H1 (cell line): ENCODE measurements around the gene C18orf63. TPM values are rescaled to one million over a fixed set of nuclear protein-coding genes. Genes with fewer than 3 reads are reported as not detected.

Experiments
- CTCF ChIA-PET: fragments of 300-600 bp; sonication (Branson Sonifier 250); formaldehyde crosslinking; loops from one replicate; lab custom pipeline; 2021; ENCODE audit not compliant: partially characterized antibody; lab: Charles Lee
- POLR2A ChIA-PET: fragments of 300-600 bp; sonication (Branson Sonifier 250); formaldehyde crosslinking; loops from one replicate; lab custom pipeline; 2021; ENCODE audit warnings: inconsistent platforms; ENCODE audit not compliant: partially characterized antibody; lab: Charles Lee
- DNase-seq, 2 experiments: peaks; one replicate each; pipeline versions ENCODE4 v3.0.0 to v3.0.0-alpha.2; 2010 to 2022; ENCODE audit warnings: low spot score in 2 of 2, low read depth in 1 of 2, mixed read lengths in 1 of 2
- FAIRE-seq: peaks from 2 replicates; lab custom pipeline; 2011; peaks lifted over from hg19 to GRCh38; lab: Jason Lieb, UNC
- H2AFZ ChIP-seq: 2 replicates; pipeline ENCODE4 v1.8.1; 2012; ENCODE audit warnings: low read length, inconsistent platforms
- H2AK5ac ChIP-seq: 2 replicates; pipeline ENCODE4 v1.6.1; 2013; ENCODE audit warnings: low read depth, low read length
- H2BK120ac ChIP-seq: replicated peaks from 2 replicates; pipeline ENCODE3; 2013; ENCODE audit warnings: low read depth, low read length, inconsistent platforms
- H2BK12ac ChIP-seq: 2 replicates; pipeline ENCODE4 v1.6.1; 2013; ENCODE audit warnings: low read depth, low read length
- H2BK15ac ChIP-seq: 2 replicates; pipeline ENCODE4 v1.6.1; 2013; ENCODE audit warnings: low read length
- H2BK20ac ChIP-seq: 2 replicates; pipeline ENCODE4 v1.6.1; 2013; ENCODE audit warnings: low read length
- H2BK5ac ChIP-seq: 2 replicates; pipeline ENCODE4 v1.6.1; 2013; ENCODE audit warnings: low read depth, low read length
- H3K14ac ChIP-seq: 2 replicates; pipeline ENCODE4 v1.6.1; 2013; ENCODE audit warnings: inconsistent platforms; ENCODE audit not compliant: insufficient read length
- H3K18ac ChIP-seq: 2 replicates; pipeline ENCODE4 v1.6.1; 2013; ENCODE audit warnings: low read length; ENCODE audit errors: extremely low read depth
- H3K23ac ChIP-seq: 2 replicates; pipeline ENCODE4 v1.6.1; 2013; ENCODE audit warnings: inconsistent platforms; ENCODE audit not compliant: insufficient read length
- H3K23me2 ChIP-seq: 2 replicates; pipeline ENCODE4 v1.6.1; 2013; ENCODE audit warnings: low read depth, low read length
- H3K27ac ChIP-seq: 2 replicates; pipeline ENCODE4 v1.6.1; 2011; ENCODE audit warnings: low read depth, low read length, inconsistent platforms
- H3K27me3 ChIP-seq, 4 experiments: replicated peaks in 1 of 4; 1 replicate in 1 of 4; 2 replicates in 3 of 4; pipeline versions ENCODE4 v1.6.1 to v1.8.1; 2011 to 2013; ENCODE audit warnings: low read length in 3 of 4, mild to moderate bottlenecking in 3 of 4, inconsistent platforms in 2 of 4, mixed read lengths in 2 of 4, moderate library complexity in 1 of 4; ENCODE audit not compliant: control insufficient read depth in 3 of 4, insufficient read depth in 3 of 4; ENCODE audit errors: extremely low read depth in 1 of 4
- H3K36me3 ChIP-seq, 4 experiments: 2 replicates each; pipeline versions ENCODE4 v1.6.1 to v1.8.1; 2011 to 2013; ENCODE audit warnings: mild to moderate bottlenecking in 4 of 4, low read length in 3 of 4, moderate library complexity in 2 of 4, control low read depth in 1 of 4, inconsistent platforms in 1 of 4; ENCODE audit not compliant: insufficient read depth in 4 of 4, control insufficient read depth in 2 of 4
- H3K4ac ChIP-seq: replicated peaks from 2 replicates; pipeline ENCODE3; 2013; ENCODE audit warnings: low read length, low read depth, mixed read lengths, inconsistent platforms; ENCODE audit not compliant: insufficient read length
- H3K4me1 ChIP-seq, 4 experiments: replicated peaks in 1 of 4; 1 replicate in 1 of 4; 2 replicates in 3 of 4; pipeline versions ENCODE4 v1.6.1 to v1.8.1; 2011 to 2013; ENCODE audit warnings: low read length in 3 of 4, inconsistent platforms in 2 of 4, mixed read lengths in 1 of 4; ENCODE audit not compliant: insufficient read depth in 4 of 4, control insufficient read depth in 3 of 4
- H3K4me2 ChIP-seq, 2 experiments: 2 replicates each; pipeline versions ENCODE4 v1.6.1 to v1.8.1; 2011 to 2013; ENCODE audit warnings: low read depth in 2 of 2, low read length in 2 of 2, control low read depth in 1 of 2, inconsistent platforms in 1 of 2, mild to moderate bottlenecking in 1 of 2; ENCODE audit not compliant: insufficient read depth in 1 of 2
- H3K4me3 ChIP-seq, 4 experiments: fragments of 200-600, 300-600 bp in 1 of 4; sonication (generic), shearing (Covaris generic), sonication (Bioruptor Twin) in 1 of 4; 2 replicates each; pipeline versions ENCODE4 v1.5.1 to v1.8.1; 2011 to 2016; ENCODE audit warnings: low read length in 4 of 4, low read depth in 3 of 4, control low read depth in 2 of 4, inconsistent platforms in 2 of 4, mild to moderate bottlenecking in 2 of 4, mixed read lengths in 1 of 4, moderate library complexity in 1 of 4; ENCODE audit not compliant: insufficient read depth in 2 of 4; ENCODE audit errors: extremely low read depth in 1 of 4
- H3K56ac ChIP-seq: replicated peaks from 2 replicates; pipeline ENCODE3; 2013; ENCODE audit warnings: low read depth, mild to moderate bottlenecking, mixed read lengths, low read length, inconsistent platforms; ENCODE audit not compliant: insufficient read length
- H3K79me1 ChIP-seq: 2 replicates; pipeline ENCODE4 v1.6.1; 2013; ENCODE audit warnings: low read depth, low read length, control low read depth
- H3K79me2 ChIP-seq, 2 experiments: 2 replicates each; pipeline versions ENCODE4 v1.6.1 to v1.8.1; 2012 to 2013; ENCODE audit warnings: low read length in 2 of 2, mild to moderate bottlenecking in 2 of 2, inconsistent platforms in 1 of 2; ENCODE audit not compliant: insufficient read depth in 2 of 2, control insufficient read depth in 1 of 2
- H3K9ac ChIP-seq, 4 experiments: replicated peaks in 1 of 4; 1 replicate in 1 of 4; 2 replicates in 3 of 4; pipeline versions ENCODE4 v1.6.1 to v1.8.1; 2011 to 2013; ENCODE audit warnings: low read depth in 3 of 4, low read length in 3 of 4, control low read depth in 2 of 4, mild to moderate bottlenecking in 2 of 4, moderate library complexity in 2 of 4, inconsistent platforms in 1 of 4; ENCODE audit errors: extremely low read depth in 1 of 4
- H3K9me3 ChIP-seq, 2 experiments: 2 replicates each; pipeline versions ENCODE4 v1.6.1 to v1.8.1; 2012 to 2013; ENCODE audit warnings: mild to moderate bottlenecking in 2 of 2, moderate library complexity in 2 of 2, control low read depth in 1 of 2, inconsistent platforms in 1 of 2, low read depth in 1 of 2, low read length in 1 of 2, mixed read lengths in 1 of 2; ENCODE audit not compliant: insufficient read depth in 2 of 2
- H4K20me1 ChIP-seq, 2 experiments: replicated peaks in 1 of 2; 2 replicates each; pipeline versions ENCODE3 to v1.8.1; 2011 to 2013; ENCODE audit warnings: inconsistent platforms in 2 of 2, low read length in 2 of 2, mild to moderate bottlenecking in 1 of 2; ENCODE audit not compliant: insufficient read depth in 2 of 2, control insufficient read depth in 1 of 2
- H4K5ac ChIP-seq: 2 replicates; pipeline ENCODE4 v1.6.1; 2013; ENCODE audit warnings: low read length, low read depth, mixed read lengths, inconsistent platforms; ENCODE audit not compliant: insufficient read length
- H4K8ac ChIP-seq: 2 replicates; pipeline ENCODE4 v1.8.0; 2013; ENCODE audit warnings: mild to moderate bottlenecking, moderate library complexity, low read length, inconsistent platforms; ENCODE audit not compliant: insufficient read depth; ENCODE audit errors: extremely low read depth
- H4K91ac ChIP-seq: replicated peaks from 2 replicates; pipeline ENCODE3; 2013; ENCODE audit warnings: low read length, mixed read lengths, inconsistent platforms; ENCODE audit not compliant: insufficient read length
- ASH2L ChIP-seq: fragments of 200-600, 300-600 bp; sonication (generic); IDR thresholded peaks from one replicate; pipeline ENCODE4 v1.7.1; 2017; ENCODE audit warnings: low read length
- EZH2 ChIP-seq: fragments of 200-600 bp; sonication (generic); IDR thresholded peaks from 2 replicates; pipeline ENCODE4 v1.7.1; 2012; ENCODE audit warnings: low read depth, mild to moderate bottlenecking, moderate library complexity, low read length, inconsistent platforms; ENCODE audit not compliant: severe bottlenecking
- FOSL1 ChIP-seq: IDR thresholded peaks from 2 replicates; pipeline ENCODE4 v1.6.1; 2011; ENCODE audit warnings: mild to moderate bottlenecking, low read depth, low read length, moderate library complexity; ENCODE audit not compliant: insufficient read depth
- KDM1A ChIP-seq: fragments of 200-600, 300-600 bp; sonication (generic); IDR thresholded peaks from 2 replicates; pipeline ENCODE4 v1.7.1; 2016; ENCODE audit warnings: mild to moderate bottlenecking, low read length, borderline replicate concordance
- KDM5A ChIP-seq: fragments of 200-600 bp; IDR thresholded peaks from 2 replicates; pipeline ENCODE4 v1.7.1; 2012; ENCODE audit warnings: mild to moderate bottlenecking, low read length, inconsistent platforms, mixed read lengths
- NANOG ChIP-seq: IDR thresholded peaks from 2 replicates; pipeline ENCODE4 v1.6.1; 2011; ENCODE audit warnings: low read length, low read depth, mild to moderate bottlenecking, inconsistent platforms; ENCODE audit not compliant: insufficient read depth, poor library complexity, severe bottlenecking
- POLR2AphosphoS5 ChIP-seq: IDR thresholded peaks from 2 replicates; pipeline ENCODE4 v1.6.1; 2011; ENCODE audit warnings: low read depth, low read length
- RXRA ChIP-seq: IDR thresholded peaks from 2 replicates; pipeline ENCODE4 v1.6.1; 2011; ENCODE audit warnings: low read depth, mild to moderate bottlenecking, low read length, moderate library complexity; ENCODE audit not compliant: insufficient read depth
- SIX5 ChIP-seq: IDR thresholded peaks from 2 replicates; pipeline ENCODE4 v1.6.1; 2011; ENCODE audit warnings: mild to moderate bottlenecking, low read depth, low read length
- SP1 ChIP-seq: IDR thresholded peaks from 2 replicates; pipeline ENCODE4 v1.6.1; 2011; ENCODE audit warnings: low read depth, low read length
- SP4 ChIP-seq: IDR thresholded peaks from 2 replicates; pipeline ENCODE4 v1.6.1; 2012; ENCODE audit warnings: low read length, inconsistent platforms
- YY1 ChIP-seq: IDR thresholded peaks from 2 replicates; pipeline ENCODE4 v1.6.1; 2011; ENCODE audit warnings: low read depth, mild to moderate bottlenecking, low read length
- ZNF274 ChIP-seq: IDR thresholded peaks from 2 replicates; pipeline ENCODE4 v1.7.0; 2012; ENCODE audit warnings: low read length, borderline replicate concordance; ENCODE audit errors: extremely low read depth
- WGBS, 2 experiments: shearing (Covaris generic) in 1 of 2; methylation state at CpG; one replicate each; pipeline versions ENCODE4 v1.1.6 to v1.1.7; 2013 to 2015; ENCODE audit warnings: low lambda C conversion rate in 2 of 2, mixed read lengths in 2 of 2, inconsistent platforms in 1 of 2, low coverage in 1 of 2, missing lambda C conversion rate in 1 of 2; ENCODE audit not compliant: insufficient replicate concordance in 2 of 2, insufficient coverage in 1 of 2, insufficient read length in 1 of 2; ENCODE audit errors: extremely low coverage in 1 of 2, missing lambda C conversion rate in 1 of 2; 5-methylcytosine and 5-hydroxymethylcytosine counted together
- polyA plus RNA-seq, 7 experiments: library from polyadenylated mRNA; depleted of rRNA in 3 of 7; stranded (reverse) in 5 of 7; unstranded in 2 of 7; fragments of >200 nt in 5 of 7; fragments of 200-250 nt in 2 of 7; gene quantifications; 1 replicate in 5 of 7; 2 replicates in 1 of 7; 4 replicates in 1 of 7; pipeline versions ENCODE4 v1.2.1 to v1.2.3, GENCODE V29; 2011 to 2013; ENCODE audit warnings: missing spikeins in 2 of 7, mixed read lengths in 2 of 7
- total RNA-seq: library from RNA; stranded (reverse); fragmentation: NEBNext Ultra II Directional; extraction: Animal tissue kit (Norgen Biotek cat#: 25700); gene quantifications from 2 replicates; pipeline ENCODE4 v1.2.1, GENCODE V29; 2021
- TF ChIP-seq, protein P1 (sequence below): IDR thresholded peaks from 2 replicates; pipeline ENCODE4 v1.6.1; 2012; ENCODE audit warnings: inconsistent platforms

C18orf63 gene
- total and polyA plus RNA-seq, 2 of the 8 experiments (the other 6 are each of a cell fraction or from before 2014, with no cell fraction given): not detected

DNA sequence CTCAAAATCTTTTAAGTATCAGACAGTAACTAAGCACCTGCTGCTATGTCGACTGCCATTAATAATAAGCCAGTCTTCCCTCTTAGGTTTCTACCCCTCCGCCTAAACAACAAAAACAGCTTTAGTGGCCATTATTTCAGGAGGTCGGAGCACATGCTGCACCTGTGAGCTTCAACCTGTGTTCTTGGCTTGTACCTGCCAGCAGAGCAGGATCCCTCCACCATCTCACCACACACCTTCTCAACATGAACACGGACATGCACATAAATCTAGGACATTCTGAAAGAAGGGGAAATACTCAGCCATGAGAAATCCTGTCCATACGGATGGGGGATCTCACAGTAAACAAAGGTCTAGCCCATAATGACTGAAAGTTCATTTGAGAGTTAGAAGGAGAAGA lies 27.6 kb upstream of the C18orf63 start:
- no peak overlapping the region for H3K23ac ChIP-seq
- no peak overlapping the region for H2AFZ ChIP-seq
- peak overlapping the region in 1 of 2 experiments; percentile 48; a peak in 1 of 4 replicates for H3K4me2 ChIP-seq
- peaks cover 8% of the 10 kb centered on the region; the same call in 1 of the 2 replicates for H3K23me2 ChIP-seq
- no peaks in the 10 kb centered on the region for H3K36me3 ChIP-seq
- H3K14ac ChIP-seq: no peak overlapping the region
- H3K4ac ChIP-seq: no peak overlapping the region
- peak overlapping the region; percentile 79 for H2AK5ac ChIP-seq
- no peak overlapping the region for H4K5ac ChIP-seq
- no peak overlapping the region; the same call in 1 of the 2 replicates for H2BK15ac ChIP-seq
- WGBS, 2 experiments: 89% methylated on average over 5 of the region's 5 CpGs; no CpG with 5 or more reads in 1 of the 2 experiments
- peak overlapping the region; percentile 64; the same call in 1 of the 2 replicates for H2BK20ac ChIP-seq
- H3K4me1 ChIP-seq: peaks cover 13 to 32% (median 17%) of the 10 kb centered on the region in 4 experiments; a peak in 6 of 7 replicates
- peaks cover 9% of the 10 kb centered on the region for H3K79me1 ChIP-seq
- H3K18ac ChIP-seq: peak overlapping the region; percentile 72; the same call in 1 of the 2 replicates
- H3K9ac ChIP-seq: no peak overlapping the region
- FAIRE-seq (no peak), DNase-seq (no peak)
- ChIA-PET POLR2A (interaction anchor here (1.3 kb wide), 2 partner anchors 12 to 95 kb away, joined by 3 read pairs; no protein-coding TSS in a partner anchor), CTCF (interaction anchor here (0.8 to 1.1 kb wide), 2 partner anchors 22 to 47 kb away, joined by 3 read pairs; no protein-coding TSS in a partner anchor)
- H3K56ac ChIP-seq: no peak overlapping the region
- H3K4me3 ChIP-seq: no peak overlapping the region
- H3K79me2 ChIP-seq: peaks cover 12 to 71% of the 10 kb centered on the region in 2 experiments
- no peak overlapping the region for H2BK120ac ChIP-seq
- H3K9me3 ChIP-seq: peaks cover 0 to 3% of the 10 kb centered on the region in 2 experiments; a peak in 1 of 4 replicates
- peak overlapping the region; percentile 5 for H4K91ac ChIP-seq
- H2BK12ac ChIP-seq: no peak overlapping the region
- no peak overlapping the region for H4K8ac ChIP-seq
- 0 out of 2 replicates have a peak overlapping the region, but pooled peaks have one; percentile 21 for H2BK5ac ChIP-seq
- no peaks in the 10 kb centered on the region for H4K20me1 ChIP-seq
- H3K27ac ChIP-seq: no peak overlapping the region
- H3K27me3 ChIP-seq: no peaks in the 10 kb centered on the region
- no peak for TF ChIP-seq SP1
- no peak for TF ChIP-seq KDM5A
- no peak for TF ChIP-seq EZH2
- no peak for TF ChIP-seq SP4
- TF ChIP-seq RXRA: no peak
- TF ChIP-seq YY1: no peak
- no peak for TF ChIP-seq KDM1A
- TF ChIP-seq SIX5: no peak
- no peak for TF ChIP-seq POLR2AphosphoS5
- no peak for TF ChIP-seq NANOG
- no peak for TF ChIP-seq ZNF274
- no peak for TF ChIP-seq FOSL1
- TF ChIP-seq, protein P1, sequence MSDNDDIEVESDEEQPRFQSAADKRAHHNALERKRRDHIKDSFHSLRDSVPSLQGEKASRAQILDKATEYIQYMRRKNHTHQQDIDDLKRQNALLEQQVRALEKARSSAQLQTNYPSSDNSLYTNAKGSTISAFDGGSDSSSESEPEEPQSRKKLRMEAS: no peak
- no peak for TF ChIP-seq ASH2L
